NOMO-1 (cell line): Measurements from ENCODE around the gene MCRS1.
"Not testable (repeated sequence)": the region's sequence is repeated elsewhere in the genome, so short reads cannot be mapped to it uniquely, and the experiment has no call there.

Experiments
- DNase-seq, 2 experiments: peaks; one replicate each; lab custom pipeline; 2025; ENCODE audit not compliant: unreplicated experiment in 2 of 2; lab: John Stamatoyannopoulos, UW

The MCRS1 gene

GRCh38 chr12:49567611-49568441 lies at the start of gene MCRS1:
Gene MCRS1, minus strand, starts transcription at chr12:49568142. Its CDS starts 1,411 bp downstream, at chr12:49566731.
- peak; percentile 81 to 91 for DNase-seq

GRCh38 chr12:49616533-49617219 lies 48.7 kb upstream of the MCRS1 start:
- no peak for DNase-seq

- no peak for DNase-seq
These were observed 47.8 kb upstream of the MCRS1 start for GRCh38 chr12:49615725-49616124.

GRCh38 chr12:49612210-49612609 lies 44.3 kb upstream of the MCRS1 start:
- no peak for DNase-seq

GRCh38 chr12:49610785-49611184 lies 42.8 kb upstream of the MCRS1 start:
- DNase-seq, result not testable (repeated sequence)

GRCh38 chr12:49609875-49610154 lies 41.9 kb upstream of the MCRS1 start:
- DNase-seq, result no peak

- no peak for DNase-seq
These were observed 41.3 kb upstream of the MCRS1 start for GRCh38 chr12:49609059-49609874.

- not testable (repeated sequence) for DNase-seq
These were observed 37.6 kb upstream of the MCRS1 start, which contains the start of gene FAM186B for GRCh38 chr12:49605539-49605938. Gene FAM186B, minus strand, starts transcription at chr12:49605639. Its CDS starts 162 bp downstream, at chr12:49605477.

GRCh38 chr12:49604856-49605255 lies 36.9 kb upstream of the MCRS1 start:
- DNase-seq, result no peak

- DNase-seq, result no peak
These were observed 35.8 kb upstream of the MCRS1 start for GRCh38 chr12:49603721-49604120.

GRCh38 chr12:49599961-49600360 lies 32.0 kb upstream of the MCRS1 start:
- no peak for DNase-seq

GRCh38 chr12:49598527-49598926 lies 30.6 kb upstream of the MCRS1 start:
- DNase-seq, result no peak

- no peak for DNase-seq
These were observed 21.0 kb upstream of the MCRS1 start for GRCh38 chr12:49588721-49589516.

GRCh38 chr12:49588281-49588680 lies 20.3 kb upstream of the MCRS1 start:
- no peak for DNase-seq

- DNase-seq, result no peak
These were observed 19.4 kb upstream of the MCRS1 start for GRCh38 chr12:49587174-49587908.

- no peak for DNase-seq
These were observed 17.8 kb upstream of the MCRS1 start for GRCh38 chr12:49585477-49586459.

- DNase-seq, result no peak
These were observed 16.6 kb upstream of the MCRS1 start for GRCh38 chr12:49584591-49584990.

- no peak for DNase-seq
These were observed 15.6 kb upstream of the MCRS1 start for GRCh38 chr12:49583366-49584094.
